DOHH2 (cell line): ENCODE results near the gene ALS2.

Source experiments
- H3F3A ChIP-seq: fragments of 200-600 bp; sonication (generic), shearing (Covaris generic); 2 replicates; pipeline ENCODE4 v1.6.0; 2016; ENCODE audit warnings: antibody characterized with exemption, mild to moderate bottlenecking; ENCODE audit not compliant: control insufficient read depth, insufficient read depth
- H3K27ac ChIP-seq: fragments of 200-600 bp; sonication (generic); 2 replicates; pipeline ENCODE4 v1.5.1; 2014; ENCODE audit warnings: low read depth, mild to moderate bottlenecking, low read length, moderate library complexity
- H3K27me3 ChIP-seq: fragments of 200-600 bp; sonication (generic); 2 replicates; pipeline ENCODE4 v1.6.1; 2014; ENCODE audit warnings: mild to moderate bottlenecking, low read length, mixed read lengths; ENCODE audit not compliant: control insufficient read depth
- H3K36me3 ChIP-seq: fragments of 200-600 bp; sonication (generic); 2 replicates; pipeline ENCODE4 v1.6.1; 2014; ENCODE audit warnings: mild to moderate bottlenecking, low read length, moderate library complexity, mixed read lengths; ENCODE audit not compliant: control insufficient read depth
- H3K4me1 ChIP-seq: fragments of 200-600 bp; sonication (generic); 2 replicates; pipeline ENCODE4 v1.6.1; 2014; ENCODE audit warnings: mild to moderate bottlenecking, low read length, mixed read lengths; ENCODE audit not compliant: control insufficient read depth
- H3K4me2 ChIP-seq: fragments of 200-600 bp; sonication (generic); 2 replicates; pipeline ENCODE4 v1.6.0; 2014; ENCODE audit warnings: mild to moderate bottlenecking, low read length, moderate library complexity
- H3K4me3 ChIP-seq: fragments of 200-600 bp; sonication (generic); 2 replicates; pipeline ENCODE4 v1.5.1; 2014; ENCODE audit warnings: mild to moderate bottlenecking, low read length, mixed read lengths
- H3K79me2 ChIP-seq: fragments of 200-600 bp; sonication (generic); 2 replicates; pipeline ENCODE4 v1.6.1; 2014; ENCODE audit warnings: mild to moderate bottlenecking, low read length, mixed read lengths; ENCODE audit not compliant: control insufficient read depth
- H3K9me2 ChIP-seq: fragments of 200-600 bp; sonication (generic); replicated peaks from 2 replicates; pipeline ENCODE4 v1.6.1; 2014; ENCODE audit warnings: mild to moderate bottlenecking, low read length, mixed read lengths; ENCODE audit not compliant: control insufficient read depth
- H3K9me3 ChIP-seq: fragments of 200-600 bp; sonication (generic); 2 replicates; pipeline ENCODE4 v1.6.1; 2014; ENCODE audit warnings: antibody characterized with exemption, low read length, mixed read lengths; ENCODE audit not compliant: control insufficient read depth, insufficient read depth
- H4K20me1 ChIP-seq: fragments of 200-600 bp; sonication (generic); 2 replicates; pipeline ENCODE4 v1.6.0; 2014; ENCODE audit warnings: low read depth, mild to moderate bottlenecking, antibody characterized with exemption, low read length, moderate library complexity; ENCODE audit not compliant: control insufficient read depth, insufficient read depth
- EZH2phosphoT487 ChIP-seq: fragments of 200-600 bp; sonication (generic); IDR thresholded peaks from 2 replicates; pipeline ENCODE4 v1.6.1; 2017; ENCODE audit warnings: borderline replicate concordance, mild to moderate bottlenecking, antibody characterized with exemption, low read length, moderate library complexity, mixed read lengths
- TF ChIP-seq, protein P1 (sequence below): fragments of 200-600 bp; sonication (generic); IDR thresholded peaks from one replicate; pipeline ENCODE4 v1.5.1; 2014; ENCODE audit warnings: antibody characterized with exemption, mild to moderate bottlenecking, low read depth, low read length; ENCODE audit not compliant: poor library complexity, severe bottlenecking

ALS2 gene

DNA sequence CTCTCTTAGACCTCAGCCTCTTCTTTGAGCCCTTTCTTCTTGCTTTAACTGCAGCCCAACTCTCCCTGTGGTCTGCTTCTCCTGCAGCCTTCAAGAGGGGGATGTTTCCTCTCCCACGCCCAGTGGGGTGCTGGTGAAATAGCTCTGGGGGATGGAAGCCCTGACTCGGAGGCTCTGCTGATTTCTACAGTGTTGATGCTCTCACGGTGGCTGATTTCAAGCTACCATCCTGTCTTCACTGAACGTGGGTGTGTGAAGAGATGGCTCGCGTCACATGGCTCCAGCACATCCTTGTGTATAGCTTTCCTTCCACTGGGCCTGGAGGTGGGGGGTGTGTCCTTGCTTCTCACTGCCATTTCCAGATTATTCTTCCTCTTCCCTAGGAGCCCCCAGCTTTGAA is 102.3 kb downstream of the ALS2 start:
- H3K27me3 ChIP-seq, result peaks cover 9% of the 10 kb centered on the region
- H3F3A ChIP-seq, result no peaks in the 10 kb centered on the region
- H3K79me2 ChIP-seq, result no peaks in the 10 kb centered on the region
- H3K9me2 ChIP-seq, result no peaks in the 10 kb centered on the region
- no peak overlapping the region for H3K4me3 ChIP-seq
- TF ChIP-seq, protein P1, sequence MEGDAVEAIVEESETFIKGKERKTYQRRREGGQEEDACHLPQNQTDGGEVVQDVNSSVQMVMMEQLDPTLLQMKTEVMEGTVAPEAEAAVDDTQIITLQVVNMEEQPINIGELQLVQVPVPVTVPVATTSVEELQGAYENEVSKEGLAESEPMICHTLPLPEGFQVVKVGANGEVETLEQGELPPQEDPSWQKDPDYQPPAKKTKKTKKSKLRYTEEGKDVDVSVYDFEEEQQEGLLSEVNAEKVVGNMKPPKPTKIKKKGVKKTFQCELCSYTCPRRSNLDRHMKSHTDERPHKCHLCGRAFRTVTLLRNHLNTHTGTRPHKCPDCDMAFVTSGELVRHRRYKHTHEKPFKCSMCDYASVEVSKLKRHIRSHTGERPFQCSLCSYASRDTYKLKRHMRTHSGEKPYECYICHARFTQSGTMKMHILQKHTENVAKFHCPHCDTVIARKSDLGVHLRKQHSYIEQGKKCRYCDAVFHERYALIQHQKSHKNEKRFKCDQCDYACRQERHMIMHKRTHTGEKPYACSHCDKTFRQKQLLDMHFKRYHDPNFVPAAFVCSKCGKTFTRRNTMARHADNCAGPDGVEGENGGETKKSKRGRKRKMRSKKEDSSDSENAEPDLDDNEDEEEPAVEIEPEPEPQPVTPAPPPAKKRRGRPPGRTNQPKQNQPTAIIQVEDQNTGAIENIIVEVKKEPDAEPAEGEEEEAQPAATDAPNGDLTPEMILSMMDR, result no peak
- no peak for TF ChIP-seq EZH2phosphoT487
- H3K36me3 ChIP-seq, result no peaks in the 10 kb centered on the region
- no peaks in the 10 kb centered on the region for H4K20me1 ChIP-seq
- H3K27ac ChIP-seq, result no peak overlapping the region
- no peak overlapping the region for H3K4me2 ChIP-seq
- no peaks in the 10 kb centered on the region for H3K9me3 ChIP-seq
- H3K4me1 ChIP-seq, result no peaks in the 10 kb centered on the region

DNA sequence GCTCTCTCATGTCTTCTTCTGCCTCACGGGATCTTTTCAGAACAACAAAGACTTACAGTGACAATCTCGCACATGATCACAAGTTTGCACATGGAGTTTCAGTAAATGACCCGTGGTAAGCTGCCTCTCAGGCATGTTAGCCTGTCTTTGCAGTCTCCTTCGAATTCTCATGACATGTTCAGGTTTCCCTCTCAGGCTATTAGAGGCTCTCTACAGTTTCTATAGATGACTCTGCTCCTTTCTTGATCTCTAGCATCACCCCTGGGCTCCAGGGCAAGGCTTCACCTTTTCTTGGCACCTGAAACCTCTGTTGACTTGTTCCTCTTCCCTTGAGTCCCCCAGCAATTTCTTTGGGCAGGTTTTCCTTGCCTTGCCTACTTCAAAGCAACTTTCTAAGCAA is 105.3 kb downstream of the ALS2 start:
- H3K4me2 ChIP-seq, result no peak overlapping the region
- no peak for TF ChIP-seq EZH2phosphoT487
- TF ChIP-seq, protein P1, result no peak
- H3K4me1 ChIP-seq, result no peaks in the 10 kb centered on the region
- H3K9me3 ChIP-seq, result no peaks in the 10 kb centered on the region
- no peaks in the 10 kb centered on the region for H4K20me1 ChIP-seq
- H3K9me2 ChIP-seq, result no peaks in the 10 kb centered on the region
- no peaks in the 10 kb centered on the region for H3K36me3 ChIP-seq
- peaks cover 6% of the 10 kb centered on the region; the same call in 1 of the 2 replicates for H3K27me3 ChIP-seq
- no peak overlapping the region for H3K27ac ChIP-seq
- H3F3A ChIP-seq, result no peaks in the 10 kb centered on the region
- no peaks in the 10 kb centered on the region for H3K79me2 ChIP-seq
- no peak overlapping the region for H3K4me3 ChIP-seq

- Histone ChIP-seq H3K27me3 (peaks cover 5% of the 10 kb centered on the region; the same call in 1 of the 2 replicates), H3K4me3 (no peak overlapping the region), H3K79me2 (no peaks in the 10 kb centered on the region), H3F3A (no peaks in the 10 kb centered on the region), H3K4me1 (no peaks in the 10 kb centered on the region), H3K4me2 (no peak overlapping the region), H3K9me2 (no peaks in the 10 kb centered on the region), H4K20me1 (no peaks in the 10 kb centered on the region), H3K36me3 (no peaks in the 10 kb centered on the region), H3K9me3 (no peaks in the 10 kb centered on the region), H3K27ac (no peak overlapping the region)
- TF ChIP-seq EZH2phosphoT487, result no peak
- TF ChIP-seq, protein P1, result no peak
Measured at GRCh38 chr2:201674794-201675193, 105.9 kb downstream of the ALS2 start.
